Left ventricle myocardium superior (tissue), 1 donor: Measurements from ENCODE around the gene LANCL2. TPM values are rescaled to one million over a fixed set of nuclear protein-coding genes. Genes with fewer than 3 reads are reported as not detected.

Experiments
- ATAC-seq: fragments of 200-7000 bp; cut with Tn5 transposase; one replicate; pipeline ENCODE4 v1.9.1; 2020; ENCODE audit warnings: mild to moderate bottlenecking, moderate library complexity
- DNase-seq: peaks from one replicate; pipeline ENCODE4 v3.0.0-alpha.2; 2020
- intact Hi-C: fragments of 100-400 bp; cut with micrococcal nuclease; formaldehyde crosslinking; loops from one replicate; pipeline ENCODE4 v1.11.0; 2022
- long read RNA-seq: library from polyadenylated mRNA; unstranded; transcript quantifications from one replicate; pipeline ENCODE4 v2.0.0, GENCODE V29; 2021
- total RNA-seq: library from RNA; stranded (reverse); fragmentation: NEBNext Ultra II Directional; extraction: Animal tissue kit (Norgen Biotek cat#: 25700); gene quantifications from one replicate; pipeline ENCODE4 v1.2.1, GENCODE V29; 2021
- donor health status: DM: no; HTN: yes; CAD: no; lungs with severe emphysema.

LANCL2 gene
- 8.4 TPM for total RNA-seq
- long read RNA-seq, full-length matches to known transcripts, result 7 of 11 reads
- long read RNA-seq, partial matches to known transcripts, result 1 of 11 reads
- long read RNA-seq, other reads (novel, unspliced or antisense), result 3 of 11 reads

GRCh38 chr7:55365205-55365674 lies at the start of gene LANCL2:
LANCL2 (plus strand) TSS chr7:55365337; CDS start chr7:55366026, 689 bp downstream.
- no peak for DNase-seq

DNA sequence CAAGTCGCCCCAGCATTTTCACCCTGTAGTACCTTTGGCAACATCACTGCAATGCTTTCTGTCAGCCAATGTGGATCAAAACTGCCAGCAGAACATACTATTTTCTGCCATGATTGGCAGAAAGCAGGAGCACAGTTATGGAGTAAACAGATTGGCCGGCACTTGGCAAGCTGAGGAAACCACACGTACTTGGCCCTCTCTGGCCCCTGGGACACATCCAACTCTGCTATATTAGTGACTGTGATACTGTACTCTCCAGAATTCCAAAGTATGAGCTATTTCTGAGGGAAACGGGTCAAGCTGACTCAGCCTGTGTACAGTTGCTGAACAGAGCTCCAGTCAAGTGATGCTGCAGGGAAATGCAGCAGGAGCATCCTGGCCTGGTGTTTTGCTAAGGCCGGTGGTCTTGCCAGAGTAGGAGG lies 39.8 kb upstream of the LANCL2 start:
- peak; percentile 79 for DNase-seq
- ATAC-seq, result peak; percentile 99
- intact Hi-C loops, result no loop called here

More at GRCh38 chr7:55365205-55365674, at the start of gene LANCL2:
- ATAC-seq, result peak; percentile 47
- intact Hi-C loops, result no loop called here

DNA sequence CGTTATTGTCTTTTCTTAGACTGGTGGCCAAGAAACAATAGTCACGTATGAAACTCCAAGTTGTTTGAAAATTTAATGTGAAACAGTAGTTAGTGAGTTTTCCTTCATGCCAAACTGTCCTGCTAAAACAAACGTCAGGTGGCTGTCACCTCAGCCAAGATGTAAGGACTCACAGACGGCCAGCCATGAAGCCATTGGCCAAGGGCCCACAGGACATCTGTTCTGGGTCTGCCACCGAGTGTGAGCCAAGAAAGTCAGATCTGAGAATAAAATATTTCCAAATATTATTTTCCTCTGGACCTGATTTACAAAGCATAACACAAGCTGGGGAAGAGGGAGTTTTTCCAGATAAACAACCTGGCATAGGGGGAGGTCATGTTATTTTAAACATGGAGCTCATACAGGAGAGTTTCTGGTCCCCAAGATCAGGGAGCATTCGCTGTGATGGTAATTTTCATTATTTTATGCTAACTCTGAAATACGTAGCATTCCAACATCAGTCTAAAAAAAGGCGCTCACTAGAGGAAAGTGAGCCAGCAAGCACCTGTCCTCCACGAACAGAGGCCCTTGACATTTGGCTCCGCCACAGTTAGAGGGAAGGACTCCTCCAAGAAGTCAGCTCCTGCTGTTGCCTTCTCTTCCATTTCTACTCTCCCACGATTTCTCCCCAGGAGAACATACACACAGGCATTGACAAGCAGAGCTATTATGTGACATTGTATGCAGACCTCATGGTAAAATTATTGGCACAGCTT lies 38.9 kb upstream of the LANCL2 start:
- intact Hi-C loops, result no loop called here
- peak; percentile 62 for DNase-seq
- ATAC-seq, result peak; percentile 65

- intact Hi-C loops, result no loop called here
- ATAC-seq, result no peak
Measured at GRCh38 chr7:55326945-55327626, 38.1 kb upstream of the LANCL2 start.

DNA sequence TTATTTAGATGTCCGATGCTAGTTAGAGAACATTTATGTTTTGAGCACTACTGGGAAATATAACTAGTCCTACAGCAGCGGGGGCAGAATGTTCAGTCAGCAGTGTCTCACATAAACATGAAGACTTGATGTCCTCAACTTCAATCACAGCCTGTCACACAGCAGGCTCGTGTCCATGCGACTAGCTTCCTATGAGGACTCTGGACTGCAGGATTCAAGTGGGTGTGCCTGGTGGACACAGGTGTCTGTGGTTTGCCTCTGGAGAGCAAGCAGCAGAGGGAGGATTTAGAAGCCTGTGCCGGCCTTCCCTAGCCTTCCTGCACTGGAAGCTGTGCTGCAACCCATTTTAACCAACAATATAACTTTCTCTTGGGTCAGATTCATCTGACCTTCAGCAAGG lies 30.0 kb upstream of the LANCL2 start:
- DNase-seq (no peak), ATAC-seq (no peak)
- intact Hi-C loops, result no loop called here

More at GRCh38 chr7:55326945-55327626, 38.1 kb upstream of the LANCL2 start:
- DNase-seq, result no peak

GRCh38 chr7:55335786-55336185 lies 29.4 kb upstream of the LANCL2 start:
- DNase-seq (no peak), ATAC-seq (no peak)
- intact Hi-C loops, result no loop called here

- DNase-seq (no peak), ATAC-seq (no peak)
- intact Hi-C loops, result no loop called here
Measured at GRCh38 chr7:55336540-55336939, 28.6 kb upstream of the LANCL2 start.

- intact Hi-C loops, result no loop called here
- no peak for DNase-seq
- ATAC-seq, result no peak
Measured at GRCh38 chr7:55339033-55340000, 25.8 kb upstream of the LANCL2 start.

- DNase-seq, result no peak
- intact Hi-C loops, result no loop called here
- ATAC-seq, result no peak
Measured at GRCh38 chr7:55342216-55342871, 22.8 kb upstream of the LANCL2 start.

DNA sequence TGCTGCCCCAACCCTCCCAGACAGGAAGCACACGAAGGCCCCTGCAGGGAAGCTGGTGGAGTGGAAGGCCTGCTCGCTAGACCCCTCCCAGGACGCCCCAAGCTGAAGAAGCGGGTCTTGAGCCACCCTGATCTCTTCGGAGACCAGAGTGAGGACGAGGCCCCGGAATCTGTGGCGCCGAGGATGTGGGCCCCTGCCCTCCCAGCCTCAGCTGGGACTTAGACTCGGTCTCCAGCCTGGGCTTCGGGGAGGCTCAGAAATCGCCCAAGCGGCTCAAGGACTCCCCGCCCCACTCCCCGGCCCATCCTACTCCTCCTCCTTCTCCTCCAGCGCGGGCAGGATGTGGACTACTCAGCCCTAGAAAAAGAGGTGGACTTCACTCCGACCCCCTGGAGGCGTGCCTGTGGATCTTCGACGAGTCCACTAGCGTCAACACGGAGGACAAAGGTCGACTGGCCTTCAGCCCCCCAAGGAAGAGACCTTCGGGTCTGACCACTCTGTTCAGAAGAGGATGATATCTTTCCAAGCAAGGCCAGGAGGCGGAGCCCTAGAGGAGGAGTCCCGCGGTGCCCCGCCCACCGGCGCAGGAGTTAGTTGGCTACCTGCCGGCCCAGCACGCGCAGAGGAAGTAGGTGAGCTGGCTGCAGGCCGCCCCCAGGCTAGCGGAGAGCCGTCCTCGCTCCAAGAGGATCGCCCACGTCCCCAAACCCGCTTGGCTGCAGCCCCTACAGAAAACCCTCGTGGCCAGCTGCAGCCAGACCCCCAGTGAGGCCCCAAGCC lies 21.9 kb upstream of the LANCL2 start:
- no peak for ATAC-seq
- DNase-seq, result no peak
- intact Hi-C loops, result no loop called here

DNA sequence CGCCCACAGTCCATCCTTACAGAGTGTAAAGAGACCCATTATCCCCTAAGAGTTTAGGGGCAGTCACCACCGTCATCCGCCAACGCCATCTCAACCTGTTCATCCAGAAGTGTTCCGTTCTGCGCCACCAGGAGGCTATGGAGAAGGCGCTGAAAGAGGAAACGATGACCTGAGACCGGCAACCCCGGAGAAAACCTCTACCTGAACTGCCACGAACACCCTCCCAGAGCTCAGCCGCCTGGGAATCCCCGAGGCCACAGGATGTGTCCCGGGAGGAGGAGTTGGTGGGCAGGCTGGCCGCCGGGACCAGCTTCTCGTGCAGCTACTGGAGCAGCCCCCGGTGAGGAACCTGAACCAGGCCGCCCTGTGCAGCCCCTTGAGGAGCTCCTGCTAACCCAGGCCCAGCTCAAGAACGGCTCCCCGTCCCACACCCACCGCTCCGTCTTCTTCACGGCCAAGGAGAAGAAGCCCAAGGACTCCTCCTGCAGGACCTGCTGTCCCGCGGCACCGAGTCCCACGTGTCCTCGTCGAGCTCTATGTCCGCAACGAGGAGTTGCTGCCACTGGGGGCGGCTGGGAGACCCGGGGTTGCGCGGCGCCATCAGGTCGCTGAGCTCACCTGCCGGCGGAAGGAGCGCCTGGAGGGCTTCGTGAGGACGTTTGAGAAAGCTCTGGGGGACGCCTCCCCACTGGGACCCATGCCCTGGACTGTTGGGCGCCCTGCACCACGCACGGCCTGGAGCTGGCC lies 21.1 kb upstream of the LANCL2 start:
- DNase-seq, result no peak
- no peak for ATAC-seq
- intact Hi-C loops, result no loop called here

- intact Hi-C loops, result no loop called here
- DNase-seq (no peak), ATAC-seq (no peak)
Measured at GRCh38 chr7:55344840-55345239, 20.3 kb upstream of the LANCL2 start.

- ATAC-seq, result no peak
- no peak for DNase-seq
- intact Hi-C loops, result no loop called here
Measured at GRCh38 chr7:55345292-55345691, 19.8 kb upstream of the LANCL2 start.

GRCh38 chr7:55348502-55348901 lies 16.6 kb upstream of the LANCL2 start:
- intact Hi-C loops, result no loop called here
- no peak for ATAC-seq

GRCh38 chr7:55349121-55349520 lies 16.0 kb upstream of the LANCL2 start:
- no peak for ATAC-seq
- intact Hi-C loops, result no loop called here
- DNase-seq, result no peak

More at GRCh38 chr7:55348502-55348901, 16.6 kb upstream of the LANCL2 start:
- DNase-seq, result no peak

DNA sequence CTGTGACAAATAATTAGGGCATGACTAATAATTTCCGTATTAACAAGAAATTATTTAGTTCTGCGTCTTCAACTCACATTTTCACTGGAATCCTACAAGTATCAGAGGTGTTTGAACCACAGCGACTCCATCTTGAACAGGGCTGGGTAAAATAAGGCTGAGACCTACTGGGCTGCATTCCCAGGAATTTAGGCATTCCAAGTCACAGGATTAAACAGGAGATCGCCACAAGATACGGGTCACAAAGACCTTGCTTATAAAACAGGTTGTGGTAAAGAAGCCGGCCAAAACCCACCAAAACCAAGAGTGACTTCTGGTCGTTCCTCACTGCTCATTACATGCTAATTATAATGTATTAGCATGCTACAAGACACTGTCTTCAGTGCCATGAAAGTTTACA lies 14.9 kb upstream of the LANCL2 start:
- ATAC-seq, result no peak
- intact Hi-C loops, result no loop called here
- DNase-seq, result no peak

GRCh38 chr7:55351263-55351662 lies 13.9 kb upstream of the LANCL2 start:
- no peak for ATAC-seq
- intact Hi-C loops, result no loop called here

More at GRCh38 chr7:55351263-55351662, 13.9 kb upstream of the LANCL2 start:
- no peak for DNase-seq
